Measurements from ENCODE around the gene CPNE2. TPM values are rescaled to one million over a fixed set of nuclear protein-coding genes. Genes with fewer than 3 reads are reported as not detected.

The CPNE2 gene
- total RNA-seq (15.3 TPM), polyA plus RNA-seq (10 to 100 TPM; 31.7 to 54.7 (median 47.3) TPM)

DNA sequence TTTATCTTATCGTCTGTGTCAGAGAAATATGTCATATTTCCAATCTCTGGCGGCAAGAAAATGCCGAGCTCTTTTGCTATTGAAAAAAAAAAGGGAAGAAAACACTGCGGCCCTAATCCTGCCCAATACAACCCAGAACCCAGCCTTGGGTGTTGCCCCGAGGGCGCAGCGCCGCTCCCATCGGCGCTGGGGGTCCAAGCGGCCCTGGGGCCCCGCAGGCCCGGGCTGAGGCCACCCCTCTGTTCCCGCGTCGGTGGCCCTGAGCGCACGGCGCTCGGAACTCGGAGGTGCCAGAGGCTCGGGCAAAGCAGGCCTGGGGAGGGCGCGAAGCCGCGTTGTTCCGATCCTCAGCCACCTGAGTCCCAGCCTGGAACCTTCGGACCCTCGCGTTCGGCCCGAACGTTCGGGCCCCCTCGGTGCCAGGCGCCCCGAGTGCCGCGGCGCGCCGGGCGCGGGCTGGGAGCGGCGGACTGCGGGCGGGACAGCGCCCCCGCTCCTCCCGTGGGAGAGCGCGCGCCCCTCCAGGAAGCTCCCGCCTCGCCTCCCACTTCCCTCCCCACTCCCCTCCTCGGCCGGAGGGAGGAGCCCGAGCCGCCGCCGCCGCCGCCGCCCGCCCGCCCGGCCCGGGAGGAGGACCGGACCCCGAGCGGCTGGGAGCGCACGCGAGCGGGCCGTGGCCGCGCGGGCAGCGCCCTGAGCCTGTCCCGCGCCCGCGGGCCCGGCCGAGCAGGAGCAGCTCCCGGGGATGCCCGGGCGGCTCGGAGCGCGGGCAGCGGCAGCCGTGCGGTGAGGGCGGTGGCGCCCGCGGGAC, at the start of gene CPNE2:
TSS of gene CPNE2 (plus strand) at position 609 of the 811 bp plus-strand sequence. CDS start 18,160 bp downstream, outside the sequence.
- Mint-ChIP-seq H3K36me3 (no peaks in the 10 kb centered on the region), H3K4me1 (peaks cover 0 to 9% (median 5%) of the 10 kb centered on the region in 4 donors), H3K27ac (peak within 1 kb of the TSS; percentile 10 to 56 (median 20)), H3K9me3 (no peaks in the 10 kb centered on the region), H3K27me3 (peaks cover 45% of the 10 kb centered on the region), H3K4me3 (peak within 1 kb of the TSS; percentile 76 to 88 (median 82))
- Histone ChIP-seq H3K4me1 (ENCODE audit: control insufficient read depth, insufficient read depth, low read length, poor library complexity, severe bottlenecking) (peaks cover 12% of the 10 kb centered on the region), H3K27me3 (ENCODE audit: control insufficient read depth, insufficient read depth, low read length) (peaks cover 9% of the 10 kb centered on the region), H3K9me3 (ENCODE audit: control insufficient read depth in 2 of 2, low read length in 2 of 2) (no peaks in the 10 kb centered on the region), H3K27ac (ENCODE audit: insufficient read depth, low read length, poor library complexity, severe bottlenecking) (no peak within 1 kb of the TSS), H3K36me3 (ENCODE audit: control insufficient read depth, insufficient read depth, low read length) (no peaks in the 10 kb centered on the region), H3K4me3 (ENCODE audit: low read depth, low read length) (no peak within 1 kb of the TSS)
- DNase-seq (peak in 1 of 3 donors; percentile 19), ATAC-seq (ENCODE audit: low read depth in 2 of 2) (peak; percentile 22 to 42)

DNA sequence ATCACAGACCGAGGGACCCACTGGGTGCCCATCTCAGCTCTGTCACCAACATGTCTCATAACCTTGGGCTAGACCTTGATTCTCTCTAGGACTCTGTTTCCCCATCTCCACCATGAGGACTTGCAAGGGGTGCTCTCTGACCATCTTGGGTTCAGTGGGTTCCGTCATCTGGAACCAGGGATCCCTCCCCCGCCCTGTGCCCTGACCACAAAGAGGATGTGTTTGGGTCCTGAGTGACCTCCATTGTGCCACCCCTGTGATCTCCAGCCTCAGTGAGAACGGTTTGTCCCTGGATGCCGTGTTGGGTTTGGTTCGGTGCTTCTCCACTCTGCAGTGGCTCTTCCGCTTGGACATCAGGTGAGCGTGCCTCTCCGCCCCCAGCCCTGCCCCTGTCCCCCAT, 49.1 kb upstream of the CPNE2 start:
- H3K36me3 Mint-ChIP-seq = peaks cover 57% of the 10 kb centered on the region
- Histone ChIP-seq H3K9me3 (ENCODE audit: control insufficient read depth in 2 of 2, low read length in 2 of 2) (no peaks in the 10 kb centered on the region), H3K36me3 (ENCODE audit: control insufficient read depth, insufficient read depth, low read length) (peaks cover 63% of the 10 kb centered on the region)

DNA sequence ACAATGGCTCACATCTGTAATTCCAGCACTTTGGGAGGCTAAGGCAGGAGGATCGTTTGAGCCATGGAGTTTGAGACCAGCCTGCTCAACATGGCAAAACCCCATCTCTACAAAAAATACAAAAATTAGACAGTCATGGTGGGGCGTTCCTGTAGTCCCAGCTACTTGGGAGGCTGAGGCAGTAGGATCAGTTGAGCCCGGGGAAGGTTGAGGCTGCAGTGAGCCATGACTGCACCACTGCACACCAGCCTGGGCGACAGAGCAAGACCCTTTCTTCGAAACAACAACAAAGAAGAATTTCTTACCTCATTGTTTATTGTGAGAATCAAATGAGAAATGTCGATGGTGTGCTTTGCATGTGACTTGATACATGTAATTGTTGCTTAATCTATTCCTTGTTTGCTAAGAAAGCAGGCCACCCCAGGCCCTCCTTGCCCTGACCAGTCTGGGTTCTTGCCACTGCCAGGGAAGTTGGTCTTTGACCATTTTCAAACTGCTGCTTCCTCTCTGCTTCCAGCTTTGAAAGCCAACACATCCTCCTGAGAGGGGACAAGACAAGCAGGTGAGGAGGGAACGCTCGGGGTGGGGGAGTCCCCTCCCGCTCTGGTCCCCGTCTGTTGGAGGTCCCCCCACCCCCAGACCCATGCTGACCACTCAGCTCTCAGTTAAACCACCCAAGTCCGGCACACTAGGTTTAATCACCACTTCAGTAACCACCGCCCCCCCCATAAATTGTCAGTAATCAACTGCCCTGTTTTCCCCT, 47.3 kb upstream of the CPNE2 start:
- no peaks in the 10 kb centered on the region for H3K27me3 Mint-ChIP-seq
- peaks cover 53% of the 10 kb centered on the region for H3K36me3 Mint-ChIP-seq
- H3K27ac Mint-ChIP-seq = peak overlapping the region; percentile 78 to 83 (median 80)
- DNase-seq = no peak
- no peak for ATAC-seq (ENCODE audit: low read depth in 2 of 2)
- peak overlapping the region in 1 of 4 donors; percentile 84 for H3K4me3 Mint-ChIP-seq
- Histone ChIP-seq H3K4me1 (ENCODE audit: control insufficient read depth, insufficient read depth, low read length, poor library complexity, severe bottlenecking) (peaks cover 39% of the 10 kb centered on the region), H3K9me3 (ENCODE audit: control insufficient read depth in 2 of 2, low read length in 2 of 2) (no peaks in the 10 kb centered on the region), H3K4me3 (ENCODE audit: low read depth, low read length) (no peak overlapping the region), H3K27ac (ENCODE audit: insufficient read depth, low read length, poor library complexity, severe bottlenecking) (peak overlapping the region; percentile 51), H3K27me3 (ENCODE audit: control insufficient read depth, insufficient read depth, low read length) (no peaks in the 10 kb centered on the region), H3K36me3 (ENCODE audit: control insufficient read depth, insufficient read depth, low read length) (peaks cover 69% of the 10 kb centered on the region)
- no peaks in the 10 kb centered on the region for H3K9me3 Mint-ChIP-seq
- H3K4me1 Mint-ChIP-seq = peaks cover 6 to 68% (median 30%) of the 10 kb centered on the region in 4 donors

More for the DNA sequence above, 49.1 kb upstream of the CPNE2 start:
- H3K27ac Mint-ChIP-seq = peak overlapping the region; percentile 92 to 100 (median 96)
- DNase-seq (no peak), ATAC-seq (ENCODE audit: low read depth in 2 of 2) (no peak)
- H3K4me3 ChIP-seq (ENCODE audit: low read depth, low read length) = no peak overlapping the region
- H3K4me1 Mint-ChIP-seq = peaks cover 12 to 86% (median 41%) of the 10 kb centered on the region in 4 donors
- no peaks in the 10 kb centered on the region for H3K27me3 ChIP-seq (ENCODE audit: control insufficient read depth, insufficient read depth, low read length)
- peaks cover 57% of the 10 kb centered on the region for H3K4me1 ChIP-seq (ENCODE audit: control insufficient read depth, insufficient read depth, low read length, poor library complexity, severe bottlenecking)
- H3K4me3 Mint-ChIP-seq = peak overlapping the region; percentile 45 to 90 (median 84)
- H3K27ac ChIP-seq (ENCODE audit: insufficient read depth, low read length, poor library complexity, severe bottlenecking) = peak overlapping the region; percentile 80
- H3K27me3 Mint-ChIP-seq = no peaks in the 10 kb centered on the region
- H3K9me3 Mint-ChIP-seq = no peaks in the 10 kb centered on the region

DNA sequence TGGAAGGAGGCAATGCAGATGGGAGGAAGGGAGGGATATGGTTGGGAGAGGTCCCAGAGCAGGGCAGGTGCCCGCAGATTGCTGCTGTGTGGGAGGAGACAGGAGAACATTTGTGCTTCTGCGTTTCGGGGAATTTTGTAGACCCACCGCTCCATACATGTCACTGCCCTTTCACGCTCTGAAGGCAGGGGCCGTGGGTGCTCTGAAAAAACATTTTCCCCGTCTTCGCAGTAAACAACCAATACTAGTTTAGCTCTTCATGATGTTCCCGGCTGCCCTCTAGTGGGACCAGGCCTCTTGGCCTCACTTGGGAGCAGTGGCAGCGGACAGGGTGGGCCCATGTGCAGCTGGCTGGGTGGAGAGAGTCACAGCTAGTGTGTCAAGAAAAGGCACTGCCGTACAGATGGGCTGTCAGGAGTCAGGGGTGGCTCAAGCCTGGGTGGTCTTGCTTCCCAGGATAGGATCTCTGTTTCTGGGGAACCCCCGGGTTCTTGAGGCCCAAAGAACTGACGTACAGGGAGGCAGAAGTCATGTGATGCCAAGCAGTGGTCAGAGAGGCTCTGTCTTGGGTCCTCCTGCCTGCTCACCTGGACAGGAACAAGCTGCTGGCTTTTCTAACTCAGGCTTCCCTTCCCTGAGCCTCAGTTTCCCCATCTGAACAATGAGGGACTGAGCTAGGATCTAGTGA, 46.5 kb upstream of the CPNE2 start:
- Mint-ChIP-seq H3K4me1 (peaks cover 5 to 64% (median 26%) of the 10 kb centered on the region in 4 donors), H3K9me3 (no peaks in the 10 kb centered on the region), H3K27ac (peak overlapping the region; percentile 78 to 83 (median 80)), H3K36me3 (peaks cover 50% of the 10 kb centered on the region), H3K4me3 (peak overlapping the region in 1 of 4 donors; percentile 84), H3K27me3 (no peaks in the 10 kb centered on the region)
- ATAC-seq (ENCODE audit: low read depth in 2 of 2) (no peak), DNase-seq (peak in 1 of 3 donors; percentile 22)
- no peaks in the 10 kb centered on the region for H3K9me3 ChIP-seq (ENCODE audit: control insufficient read depth in 2 of 2, low read length in 2 of 2)
- peaks cover 71% of the 10 kb centered on the region for H3K36me3 ChIP-seq (ENCODE audit: control insufficient read depth, insufficient read depth, low read length)
- peaks cover 31% of the 10 kb centered on the region for H3K4me1 ChIP-seq (ENCODE audit: control insufficient read depth, insufficient read depth, low read length, poor library complexity, severe bottlenecking)
- H3K4me3 ChIP-seq (ENCODE audit: low read depth, low read length) = no peak overlapping the region
- H3K27ac ChIP-seq (ENCODE audit: insufficient read depth, low read length, poor library complexity, severe bottlenecking) = peak overlapping the region; percentile 51
- H3K27me3 ChIP-seq (ENCODE audit: control insufficient read depth, insufficient read depth, low read length) = no peaks in the 10 kb centered on the region

DNA sequence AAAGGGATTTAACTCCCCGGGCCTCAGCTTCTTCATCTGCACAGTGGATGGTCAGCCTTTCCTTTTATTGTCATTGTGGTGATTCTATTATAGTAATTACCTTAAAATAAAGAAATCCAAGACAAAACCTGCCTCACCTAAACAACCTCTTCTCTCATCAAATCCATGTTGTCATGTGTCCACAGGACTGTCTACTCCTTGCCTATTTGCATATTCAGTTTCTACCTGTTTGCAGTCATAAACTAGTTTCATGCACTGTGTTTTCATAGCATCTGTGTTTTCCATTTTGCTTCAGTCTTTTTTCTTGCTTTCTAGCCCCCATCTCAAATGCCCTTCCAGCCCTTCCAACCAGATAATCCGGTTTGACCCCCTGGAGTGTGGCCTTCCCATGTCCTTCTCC, 44.3 kb upstream of the CPNE2 start:
- Mint-ChIP-seq H3K36me3 (peaks cover 45% of the 10 kb centered on the region), H3K4me3 (peak overlapping the region in 1 of 4 donors; percentile 21), H3K4me1 (peaks cover 0 to 48% (median 13%) of the 10 kb centered on the region in 4 donors), H3K9me3 (no peaks in the 10 kb centered on the region), H3K27ac (peak overlapping the region; percentile 2 to 64 (median 59)), H3K27me3 (no peaks in the 10 kb centered on the region)
- Histone ChIP-seq H3K27ac (ENCODE audit: insufficient read depth, low read length, poor library complexity, severe bottlenecking) (no peak overlapping the region), H3K36me3 (ENCODE audit: control insufficient read depth, insufficient read depth, low read length) (peaks cover 84% of the 10 kb centered on the region), H3K4me3 (ENCODE audit: low read depth, low read length) (no peak overlapping the region), H3K27me3 (ENCODE audit: control insufficient read depth, insufficient read depth, low read length) (no peaks in the 10 kb centered on the region), H3K4me1 (ENCODE audit: control insufficient read depth, insufficient read depth, low read length, poor library complexity, severe bottlenecking) (peaks cover 9% of the 10 kb centered on the region), H3K9me3 (ENCODE audit: control insufficient read depth in 2 of 2, low read length in 2 of 2) (no peaks in the 10 kb centered on the region)
- no peak for DNase-seq
- ATAC-seq (ENCODE audit: low read depth in 2 of 2) = no peak

DNA sequence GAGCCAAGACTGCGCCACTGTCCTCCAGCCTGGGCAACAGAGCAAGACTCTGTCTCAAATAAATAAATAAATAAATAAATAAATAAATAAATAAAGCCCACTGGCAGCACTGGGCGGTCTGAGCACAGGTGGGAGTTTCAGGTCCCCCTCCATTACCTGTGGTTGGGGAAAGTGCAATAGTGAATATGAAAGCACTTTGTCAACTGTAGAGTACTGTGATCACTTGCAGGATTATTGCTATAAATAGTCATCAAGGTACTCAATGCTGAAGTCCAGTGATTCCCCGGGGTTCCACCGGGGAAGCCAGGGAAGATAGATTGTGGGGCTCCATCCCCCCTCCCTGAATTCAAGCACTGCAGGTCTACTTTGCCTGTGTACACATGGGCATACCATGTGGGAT, 42.7 kb upstream of the CPNE2 start:
- no peak for ATAC-seq (ENCODE audit: low read depth in 2 of 2)
- no peaks in the 10 kb centered on the region for H3K9me3 Mint-ChIP-seq
- Histone ChIP-seq H3K27me3 (ENCODE audit: control insufficient read depth, insufficient read depth, low read length) (no peaks in the 10 kb centered on the region), H3K27ac (ENCODE audit: insufficient read depth, low read length, poor library complexity, severe bottlenecking) (no peak overlapping the region), H3K4me3 (ENCODE audit: low read depth, low read length) (no peak overlapping the region), H3K4me1 (ENCODE audit: control insufficient read depth, insufficient read depth, low read length, poor library complexity, severe bottlenecking) (peaks cover 3% of the 10 kb centered on the region), H3K36me3 (ENCODE audit: control insufficient read depth, insufficient read depth, low read length) (peaks cover 83% of the 10 kb centered on the region), H3K9me3 (ENCODE audit: control insufficient read depth in 2 of 2, low read length in 2 of 2) (no peaks in the 10 kb centered on the region)
- H3K36me3 Mint-ChIP-seq = peaks cover 37% of the 10 kb centered on the region
- no peak overlapping the region for H3K4me3 Mint-ChIP-seq
- peaks cover 0 to 32% (median 13%) of the 10 kb centered on the region in 4 donors for H3K4me1 Mint-ChIP-seq
- DNase-seq = no peak
- H3K27me3 Mint-ChIP-seq = no peaks in the 10 kb centered on the region
- no peak overlapping the region for H3K27ac Mint-ChIP-seq

DNA sequence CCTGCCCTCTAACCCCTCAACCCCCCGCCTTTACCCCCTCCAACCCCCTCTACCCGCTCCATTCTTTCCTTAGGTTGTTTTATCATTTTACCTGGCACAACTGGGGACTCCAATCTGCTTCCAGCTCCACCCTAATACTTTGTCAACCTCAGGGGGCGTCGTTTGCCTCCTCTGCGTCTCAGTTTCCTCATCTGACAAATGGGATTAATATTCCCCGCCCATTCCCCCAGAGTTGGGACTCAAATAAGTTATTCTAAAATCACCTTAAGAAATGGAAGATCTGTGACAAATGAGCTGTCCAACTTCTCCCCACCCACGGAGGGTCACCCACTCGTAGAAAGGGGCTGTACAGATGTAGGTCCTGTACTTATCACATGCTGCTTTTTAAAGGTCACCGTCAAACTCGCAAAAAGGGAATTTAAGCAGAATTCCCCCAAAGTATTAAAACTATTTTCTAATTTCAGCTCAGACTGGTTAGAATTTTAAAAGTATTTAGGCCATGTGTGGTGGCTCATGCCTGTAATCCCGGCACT, 40.6 kb upstream of the CPNE2 start:
- peak overlapping the region in 2 of 3 donors; percentile 67 to 96 for H3K27ac Mint-ChIP-seq

More for the DNA sequence above, 40.6 kb upstream of the CPNE2 start:
- H3K9me3 ChIP-seq (ENCODE audit: control insufficient read depth in 2 of 2, low read length in 2 of 2) = no peaks in the 10 kb centered on the region
- Mint-ChIP-seq H3K4me1 (peaks cover 0 to 18% (median 12%) of the 10 kb centered on the region in 4 donors), H3K36me3 (peaks cover 33% of the 10 kb centered on the region), H3K27me3 (no peaks in the 10 kb centered on the region), H3K9me3 (no peaks in the 10 kb centered on the region), H3K4me3 (peak overlapping the region in 1 of 4 donors; percentile 86)
- no peak overlapping the region for H3K4me3 ChIP-seq (ENCODE audit: low read depth, low read length)
- H3K27me3 ChIP-seq (ENCODE audit: control insufficient read depth, insufficient read depth, low read length) = no peaks in the 10 kb centered on the region
- H3K36me3 ChIP-seq (ENCODE audit: control insufficient read depth, insufficient read depth, low read length) = peaks cover 80% of the 10 kb centered on the region
- H3K4me1 ChIP-seq (ENCODE audit: control insufficient read depth, insufficient read depth, low read length, poor library complexity, severe bottlenecking) = peaks cover 3% of the 10 kb centered on the region
- DNase-seq (no peak), ATAC-seq (ENCODE audit: low read depth in 2 of 2) (no peak)
- no peak overlapping the region for H3K27ac ChIP-seq (ENCODE audit: insufficient read depth, low read length, poor library complexity, severe bottlenecking)
